Progenitor cell of endocrine pancreas (in vitro differentiated cells): ENCODE measurements around the gene STXBP6. TPM values are rescaled to one million over a fixed set of nuclear protein-coding genes. Genes with fewer than 3 reads are reported as not detected.

Source experiments
- DNase-seq: peaks from one replicate; pipeline ENCODE4 v3.0.0; 2021; ENCODE audit warnings: low spot score; ENCODE audit not compliant: unreplicated experiment
- H3K27ac Mint-ChIP-seq: 2 replicates; pipeline ENCODE4 v1.8.0; 2021; ENCODE audit warnings: mild to moderate bottlenecking, moderate library complexity, mixed read lengths
- H3K27me3 Mint-ChIP-seq: 2 replicates; pipeline ENCODE4 v1.8.0; 2021; ENCODE audit warnings: mixed read lengths
- H3K36me3 Mint-ChIP-seq: 2 replicates; pipeline ENCODE4 v1.8.0; 2022; ENCODE audit warnings: mixed read lengths; ENCODE audit not compliant: insufficient read depth
- H3K4me1 Mint-ChIP-seq: 2 replicates; pipeline ENCODE4 v1.8.0; 2021; ENCODE audit warnings: low read depth, mixed read lengths
- H3K4me3 Mint-ChIP-seq: 2 replicates; pipeline ENCODE4 v1.8.0; 2021; ENCODE audit warnings: low read depth, mild to moderate bottlenecking, moderate library complexity, mixed read lengths
- H3K9me3 Mint-ChIP-seq: 2 replicates; pipeline ENCODE4 v1.8.0; 2021; ENCODE audit warnings: low read depth, mixed read lengths
- total RNA-seq: library from RNA; stranded (reverse); gene quantifications from 2 replicates; pipeline ENCODE4 v1.2.1, GENCODE V29; 2021
- TF ChIP-seq, protein P1 (sequence below): fragments of 200-600 bp; sonication (generic); IDR thresholded peaks from one replicate; pipeline ENCODE4 v1.5.0; 2021; ENCODE audit warnings: antibody characterized with exemption, mild to moderate bottlenecking; ENCODE audit not compliant: unreplicated experiment

The STXBP6 gene
- total RNA-seq, 1 donor from 2014 or later: 11.9 TPM

- Mint-ChIP-seq H3K27ac (no peak overlapping the region), H3K36me3 (no peaks in the 10 kb centered on the region), H3K4me3 (no peak overlapping the region), H3K4me1 (peaks cover 30% of the 10 kb centered on the region), H3K27me3 (peaks cover 53% of the 10 kb centered on the region), H3K9me3 (no peaks in the 10 kb centered on the region)
- TF ChIP-seq, protein P1, sequence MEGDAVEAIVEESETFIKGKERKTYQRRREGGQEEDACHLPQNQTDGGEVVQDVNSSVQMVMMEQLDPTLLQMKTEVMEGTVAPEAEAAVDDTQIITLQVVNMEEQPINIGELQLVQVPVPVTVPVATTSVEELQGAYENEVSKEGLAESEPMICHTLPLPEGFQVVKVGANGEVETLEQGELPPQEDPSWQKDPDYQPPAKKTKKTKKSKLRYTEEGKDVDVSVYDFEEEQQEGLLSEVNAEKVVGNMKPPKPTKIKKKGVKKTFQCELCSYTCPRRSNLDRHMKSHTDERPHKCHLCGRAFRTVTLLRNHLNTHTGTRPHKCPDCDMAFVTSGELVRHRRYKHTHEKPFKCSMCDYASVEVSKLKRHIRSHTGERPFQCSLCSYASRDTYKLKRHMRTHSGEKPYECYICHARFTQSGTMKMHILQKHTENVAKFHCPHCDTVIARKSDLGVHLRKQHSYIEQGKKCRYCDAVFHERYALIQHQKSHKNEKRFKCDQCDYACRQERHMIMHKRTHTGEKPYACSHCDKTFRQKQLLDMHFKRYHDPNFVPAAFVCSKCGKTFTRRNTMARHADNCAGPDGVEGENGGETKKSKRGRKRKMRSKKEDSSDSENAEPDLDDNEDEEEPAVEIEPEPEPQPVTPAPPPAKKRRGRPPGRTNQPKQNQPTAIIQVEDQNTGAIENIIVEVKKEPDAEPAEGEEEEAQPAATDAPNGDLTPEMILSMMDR: no peak
- no peak for DNase-seq
These were observed 3.5 kb downstream of the STXBP6 start for GRCh38 chr14:25046301-25046943.

- Mint-ChIP-seq H3K4me3 (no peak overlapping the region), H3K4me1 (peaks cover 30% of the 10 kb centered on the region), H3K36me3 (no peaks in the 10 kb centered on the region), H3K9me3 (no peaks in the 10 kb centered on the region), H3K27ac (no peak overlapping the region), H3K27me3 (peaks cover 39% of the 10 kb centered on the region)
- no peak for DNase-seq
- TF ChIP-seq, protein P1: no peak
These were observed 5.7 kb downstream of the STXBP6 start for GRCh38 chr14:25044106-25044698.

- H3K36me3 Mint-ChIP-seq: peaks cover 2% of the 10 kb centered on the region
- no peak overlapping the region for H3K4me3 Mint-ChIP-seq
- no peak overlapping the region for H3K27ac Mint-ChIP-seq
- H3K27me3 Mint-ChIP-seq: peaks cover 24% of the 10 kb centered on the region
- peaks cover 21% of the 10 kb centered on the region for H3K4me1 Mint-ChIP-seq
- TF ChIP-seq, protein P1: peak; percentile 57
- H3K9me3 Mint-ChIP-seq: peaks cover 6% of the 10 kb centered on the region
- DNase-seq: no peak
These were observed 7.3 kb downstream of the STXBP6 start for GRCh38 chr14:25042362-25043299.

- H3K36me3 Mint-ChIP-seq: peaks cover 2% of the 10 kb centered on the region
- DNase-seq: no peak
- H3K4me1 Mint-ChIP-seq: peaks cover 21% of the 10 kb centered on the region
- TF ChIP-seq, protein P1: no peak
- no peak overlapping the region for H3K27ac Mint-ChIP-seq
- peaks cover 18% of the 10 kb centered on the region for H3K27me3 Mint-ChIP-seq
- no peak overlapping the region for H3K4me3 Mint-ChIP-seq
- H3K9me3 Mint-ChIP-seq: peaks cover 6% of the 10 kb centered on the region
These were observed 8.0 kb downstream of the STXBP6 start for GRCh38 chr14:25041898-25042297.

GRCh38 chr14:25041484-25041883 is 8.5 kb downstream of the STXBP6 start:
- no peak overlapping the region for H3K27ac Mint-ChIP-seq
- no peak for DNase-seq
- peaks cover 2% of the 10 kb centered on the region for H3K36me3 Mint-ChIP-seq
- H3K9me3 Mint-ChIP-seq: peaks cover 6% of the 10 kb centered on the region
- no peak overlapping the region for H3K4me3 Mint-ChIP-seq
- TF ChIP-seq, protein P1: no peak
- H3K27me3 Mint-ChIP-seq: peaks cover 16% of the 10 kb centered on the region
- peaks cover 21% of the 10 kb centered on the region for H3K4me1 Mint-ChIP-seq
